ENCODE results near the gene CASD1. TPM values are rescaled to one million over a fixed set of nuclear protein-coding genes. Genes with fewer than 3 reads are reported as not detected.

CASD1 gene
- total RNA-seq, 1 donor from 2014 or later = 93.5 TPM

DNA sequence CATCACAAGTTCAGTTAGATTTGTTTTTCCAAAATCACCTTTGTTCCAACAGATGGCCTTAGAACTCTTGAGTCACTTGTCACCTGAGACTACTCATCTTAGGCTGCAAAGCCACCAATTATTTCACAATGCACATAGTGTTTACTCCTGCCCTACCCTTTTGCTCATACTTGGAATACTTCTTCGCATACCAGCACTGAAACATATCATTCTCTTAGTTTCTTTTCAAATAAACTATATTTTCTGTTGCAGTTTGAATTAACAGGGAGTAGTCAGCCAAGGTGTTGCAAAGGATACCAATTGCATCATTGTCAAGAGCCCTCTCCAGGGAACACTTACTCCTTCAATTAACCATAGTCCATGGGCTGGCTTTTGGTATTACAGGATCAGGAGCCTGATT, 71.0 kb downstream of the CASD1 start:
- Mint-ChIP-seq H3K27ac (no peak overlapping the region), H3K4me3 (no peak overlapping the region), H3K27me3 (ENCODE audit: insufficient read depth, low read depth) (peaks cover 6% of the 10 kb centered on the region), H3K4me1 (no peaks in the 10 kb centered on the region), H3K36me3 (peaks cover 15% of the 10 kb centered on the region), H3K9me3 (peaks cover 14% of the 10 kb centered on the region)
- Histone ChIP-seq H3K27ac (no peak overlapping the region), H3K36me3 (no peaks in the 10 kb centered on the region), H3K9ac (no peak overlapping the region), H3K79me2 (ENCODE audit: low read depth) (no peaks in the 10 kb centered on the region), H4K20me1 (ENCODE audit: low read depth) (no peaks in the 10 kb centered on the region), H2AFZ (replicated peaks) (no peak overlapping the region), H3F3A (ENCODE audit: low read depth) (no peaks in the 10 kb centered on the region), H3K9me3 (ENCODE audit: low read depth) (peaks cover 5% of the 10 kb centered on the region), H3K4me2 (no peak overlapping the region), H3K4me3 (no peak overlapping the region), H3K27me3 (no peaks in the 10 kb centered on the region), H3K4me1 (peaks cover 6% of the 10 kb centered on the region)
- TF ChIP-seq, protein P1, sequence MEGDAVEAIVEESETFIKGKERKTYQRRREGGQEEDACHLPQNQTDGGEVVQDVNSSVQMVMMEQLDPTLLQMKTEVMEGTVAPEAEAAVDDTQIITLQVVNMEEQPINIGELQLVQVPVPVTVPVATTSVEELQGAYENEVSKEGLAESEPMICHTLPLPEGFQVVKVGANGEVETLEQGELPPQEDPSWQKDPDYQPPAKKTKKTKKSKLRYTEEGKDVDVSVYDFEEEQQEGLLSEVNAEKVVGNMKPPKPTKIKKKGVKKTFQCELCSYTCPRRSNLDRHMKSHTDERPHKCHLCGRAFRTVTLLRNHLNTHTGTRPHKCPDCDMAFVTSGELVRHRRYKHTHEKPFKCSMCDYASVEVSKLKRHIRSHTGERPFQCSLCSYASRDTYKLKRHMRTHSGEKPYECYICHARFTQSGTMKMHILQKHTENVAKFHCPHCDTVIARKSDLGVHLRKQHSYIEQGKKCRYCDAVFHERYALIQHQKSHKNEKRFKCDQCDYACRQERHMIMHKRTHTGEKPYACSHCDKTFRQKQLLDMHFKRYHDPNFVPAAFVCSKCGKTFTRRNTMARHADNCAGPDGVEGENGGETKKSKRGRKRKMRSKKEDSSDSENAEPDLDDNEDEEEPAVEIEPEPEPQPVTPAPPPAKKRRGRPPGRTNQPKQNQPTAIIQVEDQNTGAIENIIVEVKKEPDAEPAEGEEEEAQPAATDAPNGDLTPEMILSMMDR (IDR thresholded peaks at IDR 0.05) = no peak
- no peak for TF ChIP-seq EZH2phosphoT487 (IDR thresholded peaks at IDR 0.05)
- no peak for TF ChIP-seq EZH2 (IDR thresholded peaks at IDR 0.05)
- no peak for DNase-seq (ENCODE audit: low spot score)

DNA sequence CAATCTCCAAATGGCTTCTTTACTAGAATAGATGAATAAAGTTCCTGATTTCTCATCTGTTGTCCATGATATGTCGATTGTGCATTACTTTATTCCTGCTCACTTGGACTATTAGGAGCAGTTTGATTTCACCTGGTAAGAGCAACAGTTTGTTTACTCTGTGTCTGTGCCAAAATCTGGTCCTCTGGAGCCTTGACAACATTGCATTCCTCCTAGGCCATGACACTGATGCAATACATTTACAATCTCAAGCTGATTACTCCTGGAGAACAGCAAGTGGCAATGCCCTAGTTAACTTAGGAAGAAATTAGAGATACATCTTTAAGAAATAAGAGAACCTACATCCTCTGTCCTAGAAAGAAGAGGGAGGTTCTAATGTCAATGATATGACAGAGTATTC, 74.5 kb downstream of the CASD1 start:
- no peak overlapping the region for H3K4me3 ChIP-seq
- no peaks in the 10 kb centered on the region for H3K36me3 ChIP-seq
- DNase-seq (ENCODE audit: low spot score) = no peak
- H3K4me2 ChIP-seq = no peak overlapping the region
- H3K4me1 ChIP-seq = peaks cover 19% of the 10 kb centered on the region
- Mint-ChIP-seq H3K27me3 (ENCODE audit: insufficient read depth, low read depth) (peaks cover 6% of the 10 kb centered on the region), H3K36me3 (peaks cover 16% of the 10 kb centered on the region), H3K27ac (no peak overlapping the region), H3K4me3 (no peak overlapping the region), H3K4me1 (no peaks in the 10 kb centered on the region), H3K9me3 (peaks cover 3% of the 10 kb centered on the region)
- H4K20me1 ChIP-seq (ENCODE audit: low read depth) = no peaks in the 10 kb centered on the region
- H3K9ac ChIP-seq = no peak overlapping the region
- H3K9me3 ChIP-seq (ENCODE audit: low read depth) = no peaks in the 10 kb centered on the region
- no peak for TF ChIP-seq EZH2 (IDR thresholded peaks at IDR 0.05)
- TF ChIP-seq, protein P1 (IDR thresholded peaks at IDR 0.05) = no peak
- TF ChIP-seq EZH2phosphoT487 (IDR thresholded peaks at IDR 0.05) = no peak
- H3K79me2 ChIP-seq (ENCODE audit: low read depth) = no peaks in the 10 kb centered on the region
- no peak overlapping the region for H3K27ac ChIP-seq
- no peak overlapping the region for H2AFZ ChIP-seq (replicated peaks)
- no peaks in the 10 kb centered on the region for H3K27me3 ChIP-seq
- H3F3A ChIP-seq (ENCODE audit: low read depth) = peaks cover 22% of the 10 kb centered on the region

DNA sequence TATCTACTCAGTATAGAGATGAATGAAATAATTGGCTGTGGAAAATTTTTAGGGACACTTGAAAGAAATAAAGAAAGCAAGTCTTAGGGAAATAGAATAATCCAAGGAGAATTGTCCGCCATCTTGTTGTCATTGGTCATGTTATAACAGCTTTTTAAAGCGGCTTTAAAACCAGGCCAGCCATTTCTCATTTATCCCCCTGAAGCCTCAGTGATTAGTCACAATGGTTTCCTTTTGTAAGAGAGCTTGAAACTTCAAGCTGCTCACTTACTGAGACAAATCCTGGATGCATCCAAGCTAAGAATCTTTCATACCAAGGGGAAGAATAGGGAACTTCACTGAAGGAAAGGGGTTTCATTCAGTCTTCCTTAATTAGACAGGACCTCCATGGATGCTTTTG, 78.5 kb downstream of the CASD1 start:
- Histone ChIP-seq H2AFZ (replicated peaks) (no peak overlapping the region), H3K27ac (peak overlapping the region; percentile 81), H3F3A (ENCODE audit: low read depth) (peaks cover 44% of the 10 kb centered on the region), H3K4me2 (peak overlapping the region; percentile 54), H3K79me2 (ENCODE audit: low read depth) (no peaks in the 10 kb centered on the region), H3K27me3 (no peaks in the 10 kb centered on the region), H3K4me1 (peaks cover 50% of the 10 kb centered on the region), H3K4me3 (no peak overlapping the region), H3K9me3 (ENCODE audit: low read depth) (no peaks in the 10 kb centered on the region), H3K36me3 (no peaks in the 10 kb centered on the region), H4K20me1 (ENCODE audit: low read depth) (no peaks in the 10 kb centered on the region), H3K9ac (no peak overlapping the region)
- peaks cover 26% of the 10 kb centered on the region for H3K36me3 Mint-ChIP-seq
- H3K4me1 Mint-ChIP-seq = peaks cover 4% of the 10 kb centered on the region
- no peaks in the 10 kb centered on the region for H3K27me3 Mint-ChIP-seq (ENCODE audit: insufficient read depth, low read depth)
- peak overlapping the region; percentile 21 for H3K27ac Mint-ChIP-seq
- peaks cover 10% of the 10 kb centered on the region for H3K9me3 Mint-ChIP-seq
- no peak overlapping the region for H3K4me3 Mint-ChIP-seq
- DNase-seq (ENCODE audit: low spot score) = peak; percentile 79
- TF ChIP-seq EZH2 (IDR thresholded peaks at IDR 0.05) (no peak), EZH2phosphoT487 (IDR thresholded peaks at IDR 0.05) (peak; percentile 70)
- TF ChIP-seq, protein P1 (IDR thresholded peaks at IDR 0.05) = no peak
